Smooth muscle cell (in vitro differentiated cells): ENCODE data around the gene TRPC4AP. TPM values are rescaled to one million over a fixed set of nuclear protein-coding genes. Genes with fewer than 3 reads are reported as not detected.

ENCODE experiments used
- DNase-seq: peaks from one replicate; lab custom pipeline; 2025; ENCODE audit not compliant: unreplicated experiment; lab: John Stamatoyannopoulos, UW
- H2AFZ ChIP-seq: fragments of 200-600 bp; sonication (generic); 2 replicates; pipeline ENCODE4 v1.6.0; 2016; ENCODE audit warnings: antibody characterized with exemption, low read depth, mild to moderate bottlenecking
- H3F3A ChIP-seq: fragments of 200-600 bp; sonication (generic); 2 replicates; pipeline ENCODE4 v1.6.0; 2017; ENCODE audit warnings: antibody characterized with exemption, low read depth
- H3K27ac ChIP-seq: fragments of 200-600 bp; sonication (generic); 2 replicates; pipeline ENCODE4 v1.5.1; 2016; ENCODE audit warnings: low read depth, mild to moderate bottlenecking
- H3K27me3 ChIP-seq: fragments of 200-600 bp; sonication (generic); 2 replicates; pipeline ENCODE4 v1.6.1; 2016; ENCODE audit warnings: low read depth, mild to moderate bottlenecking
- H3K36me3 ChIP-seq: fragments of 200-600 bp; sonication (generic); 2 replicates; pipeline ENCODE4 v1.5.1; 2016; ENCODE audit warnings: low read depth
- H3K4me1 ChIP-seq: fragments of 200-600 bp; sonication (generic); 2 replicates; pipeline ENCODE4 v1.5.1; 2016; ENCODE audit warnings: low read depth
- H3K4me2 ChIP-seq: fragments of 200-600 bp; sonication (generic); 2 replicates; pipeline ENCODE4 v1.6.0; 2016; ENCODE audit warnings: mild to moderate bottlenecking
- H3K4me3 ChIP-seq: fragments of 200-600 bp; sonication (generic); 2 replicates; pipeline ENCODE4 v1.5.1; 2016; ENCODE audit warnings: mild to moderate bottlenecking
- H3K79me2 ChIP-seq: fragments of 200-600 bp; sonication (generic); 2 replicates; pipeline ENCODE4 v1.6.0; 2016; ENCODE audit warnings: low read depth, mild to moderate bottlenecking
- H3K9ac ChIP-seq: fragments of 200-600 bp; sonication (generic); 2 replicates; pipeline ENCODE4 v1.6.0; 2016; ENCODE audit warnings: low read depth
- H3K9me3 ChIP-seq: fragments of 200-600 bp; sonication (generic); replicated peaks from 2 replicates; pipeline ENCODE4 v1.5.1; 2016; ENCODE audit warnings: low read depth
- H4K20me1 ChIP-seq: fragments of 200-600 bp; sonication (generic); 2 replicates; pipeline ENCODE4 v1.6.0; 2016; ENCODE audit warnings: low read depth
- CTCF ChIP-seq: fragments of 200-600 bp; sonication (generic); IDR thresholded peaks from 2 replicates; pipeline ENCODE4 v1.5.1; 2017; ENCODE audit warnings: borderline replicate concordance, mild to moderate bottlenecking, antibody characterized with exemption; ENCODE audit not compliant: insufficient read depth, poor library complexity, severe bottlenecking
- WGBS: methylation state at CpG from one replicate; pipeline ENCODE4 v1.1.7; 2016; ENCODE audit warnings: low lambda C conversion rate; 5-methylcytosine and 5-hydroxymethylcytosine counted together
- polyA plus RNA-seq: library from polyadenylated mRNA; unstranded; fragments of >200 nt; fragmentation: Nextera tagmentation; extraction: Ambion mirVana; gene quantifications from 2 replicates; pipeline ENCODE4 v1.2.1, GENCODE V29; 2016
- total RNA-seq: library from RNA; depleted of rRNA; stranded (reverse); fragments of >200 nt; gene quantifications from 2 replicates; pipeline ENCODE4 v1.2.3, GENCODE V29; 2014

TRPC4AP gene
- total and polyA plus RNA-seq, 2 experiments from 2014 or later: 77.3 to 95.4 TPM

GRCh38 chr20:34990661-34991214, 101.9 kb downstream of the TRPC4AP start:
- Histone ChIP-seq H3K79me2 (no peaks in the 10 kb centered on the region), H3K4me2 (no peak overlapping the region), H3K9ac (no peak overlapping the region), H2AFZ (no peak overlapping the region), H3K9me3 (no peaks in the 10 kb centered on the region), H3K27me3 (no peaks in the 10 kb centered on the region), H3K4me1 (no peaks in the 10 kb centered on the region), H3K36me3 (no peaks in the 10 kb centered on the region), H4K20me1 (no peaks in the 10 kb centered on the region), H3K4me3 (no peak overlapping the region), H3F3A (no peaks in the 10 kb centered on the region), H3K27ac (no peak overlapping the region)
- WGBS: 95% methylated on average over 17 of the region's 18 CpGs
- TF ChIP-seq CTCF: no peak
- DNase-seq: no peak

GRCh38 chr20:34990231-34990630, 102.4 kb downstream of the TRPC4AP start:
- WGBS: 86% methylated on average over 8 of the region's 11 CpGs
- TF ChIP-seq CTCF: no peak
- H3F3A ChIP-seq: no peaks in the 10 kb centered on the region

GRCh38 chr20:34989670-34990069, 102.9 kb downstream of the TRPC4AP start:
- H3K9ac ChIP-seq: no peak overlapping the region
- H3K27me3 ChIP-seq: peaks cover under 1% of the 10 kb centered on the region
- DNase-seq: no peak
- WGBS: 94% methylated on average over 14 of the region's 14 CpGs
- no peaks in the 10 kb centered on the region for H3K9me3 ChIP-seq
- H3K4me3 ChIP-seq: no peak overlapping the region
- TF ChIP-seq CTCF: no peak
- H3K4me1 ChIP-seq: no peaks in the 10 kb centered on the region
- no peaks in the 10 kb centered on the region for H3F3A ChIP-seq
- H3K79me2 ChIP-seq: no peaks in the 10 kb centered on the region
- no peaks in the 10 kb centered on the region for H3K36me3 ChIP-seq
- no peak overlapping the region for H2AFZ ChIP-seq
- no peaks in the 10 kb centered on the region for H4K20me1 ChIP-seq
- no peak overlapping the region for H3K27ac ChIP-seq
- H3K4me2 ChIP-seq: no peak overlapping the region

More at GRCh38 chr20:34990231-34990630, 102.4 kb downstream of the TRPC4AP start:
- Histone ChIP-seq H4K20me1 (no peaks in the 10 kb centered on the region), H3K4me1 (no peaks in the 10 kb centered on the region), H3K4me2 (no peak overlapping the region), H3K27me3 (no peaks in the 10 kb centered on the region), H3K27ac (no peak overlapping the region), H3K79me2 (no peaks in the 10 kb centered on the region), H2AFZ (no peak overlapping the region), H3K36me3 (no peaks in the 10 kb centered on the region), H3K9me3 (no peaks in the 10 kb centered on the region), H3K4me3 (no peak overlapping the region), H3K9ac (no peak overlapping the region)
- DNase-seq: no peak

GRCh38 chr20:34989118-34989517, 103.5 kb downstream of the TRPC4AP start:
- H3K9me3 ChIP-seq: no peaks in the 10 kb centered on the region
- no peak overlapping the region for H2AFZ ChIP-seq
- H3K79me2 ChIP-seq: no peaks in the 10 kb centered on the region
- no peaks in the 10 kb centered on the region for H4K20me1 ChIP-seq
- H3F3A ChIP-seq: no peaks in the 10 kb centered on the region
- WGBS: 82% methylated on average over 4 of the region's 4 CpGs
- H3K4me3 ChIP-seq: no peak overlapping the region
- no peak for TF ChIP-seq CTCF
- no peak overlapping the region for H3K4me2 ChIP-seq
- no peaks in the 10 kb centered on the region for H3K4me1 ChIP-seq
- H3K9ac ChIP-seq: no peak overlapping the region
- peaks cover 6% of the 10 kb centered on the region for H3K27me3 ChIP-seq
- no peak overlapping the region for H3K27ac ChIP-seq
- no peak for DNase-seq
- H3K36me3 ChIP-seq: no peaks in the 10 kb centered on the region
